Colonic mucosa (tissue), 4 donors: ENCODE data around the gene ETFA. TPM values are rescaled to one million over a fixed set of nuclear protein-coding genes. Genes with fewer than 3 reads are reported as not detected.

ENCODE experiments used
- DNase-seq: peaks from one replicate; pipeline ENCODE4 v3.0.0-alpha.2; 2020
- H3K27ac ChIP-seq: fragments of 200-600 bp; one replicate; pipeline ENCODE4 v1.8.0; 2021
- H3K27me3 ChIP-seq: fragments of 200-600 bp; one replicate; pipeline ENCODE4 v1.8.0; 2021
- H3K36me3 ChIP-seq: fragments of 200-600 bp; one replicate; pipeline ENCODE4 v1.8.0; 2021
- H3K4me1 ChIP-seq: fragments of 200-600 bp; one replicate; pipeline ENCODE4 v1.8.0; 2021; ENCODE audit warnings: mild to moderate bottlenecking
- H3K4me3 ChIP-seq: fragments of 200-600 bp; one replicate; pipeline ENCODE4 v1.8.0; 2021
- H3K9ac ChIP-seq, 2 donors: one replicate each; pipeline ENCODE4 v1.7.0; 2013; ENCODE audit warnings: control low read depth in 2 of 2, low read depth in 2 of 2, low read length in 2 of 2
- H3K9me3 ChIP-seq: fragments of 200-600 bp; one replicate; pipeline ENCODE4 v1.8.0; 2021
- CTCF ChIP-seq: fragments of 200-600 bp; IDR thresholded peaks from one replicate; pipeline ENCODE4 v1.8.0; 2022; ENCODE audit warnings: antibody characterized with exemption, mild to moderate bottlenecking
- intact Hi-C: fragments of 100-400 bp; cut with DNase I; formaldehyde crosslinking; loops from one replicate; pipeline ENCODE4 v1.14.1; 2022
- total RNA-seq, 2 donors: library from RNA; stranded (reverse); fragmentation: NEBNext Ultra II Directional in 1 of 2; extraction: Animal tissue kit (Norgen Biotek cat#: 25700) in 1 of 2; gene quantifications; one replicate each; pipeline ENCODE4 v1.2.1, GENCODE V29; 2021
- donor health status: healthy.
- donor health status: DM: no; HTN: no; CAD: no.
- donor health status: DM: no; HTN: no; CAD: no.

Gene ETFA
- total RNA-seq, 2 donors from 2014 or later, result 300 to 366 TPM

GRCh38 chr15:76345880-76346668, 34.8 kb upstream of the ETFA start:
- no peak for TF ChIP-seq CTCF
- H3K27ac ChIP-seq, result peak overlapping the region; percentile 42
- peaks cover 64% of the 10 kb centered on the region for H3K27me3 ChIP-seq
- H3K4me1 ChIP-seq, result peaks cover 19% of the 10 kb centered on the region
- H3K9ac ChIP-seq, result peak overlapping the region; percentile 78 to 88
- intact Hi-C loops, result no loop called here
- peak; percentile 86 for DNase-seq
- H3K36me3 ChIP-seq, result no peaks in the 10 kb centered on the region
- H3K9me3 ChIP-seq, result no peaks in the 10 kb centered on the region
- H3K4me3 ChIP-seq, result peak overlapping the region; percentile 60

DNA sequence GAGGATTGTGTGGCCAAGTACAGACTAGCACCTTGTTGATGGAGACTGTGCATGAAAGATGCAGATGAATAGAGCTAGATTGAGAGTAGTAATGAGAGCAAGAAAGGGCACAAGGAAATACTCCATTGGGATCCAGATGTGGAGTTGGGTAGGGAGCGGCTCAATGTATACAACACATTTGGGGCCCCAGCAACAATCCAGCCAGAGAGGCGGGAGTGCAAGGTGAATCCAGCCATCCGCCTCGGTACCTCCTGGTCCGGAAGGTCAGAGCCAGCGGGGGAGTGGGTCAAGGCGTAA, 34.3 kb upstream of the ETFA start:
- no peak overlapping the region for H3K4me3 ChIP-seq
- peaks cover 24% of the 10 kb centered on the region for H3K4me1 ChIP-seq

DNA sequence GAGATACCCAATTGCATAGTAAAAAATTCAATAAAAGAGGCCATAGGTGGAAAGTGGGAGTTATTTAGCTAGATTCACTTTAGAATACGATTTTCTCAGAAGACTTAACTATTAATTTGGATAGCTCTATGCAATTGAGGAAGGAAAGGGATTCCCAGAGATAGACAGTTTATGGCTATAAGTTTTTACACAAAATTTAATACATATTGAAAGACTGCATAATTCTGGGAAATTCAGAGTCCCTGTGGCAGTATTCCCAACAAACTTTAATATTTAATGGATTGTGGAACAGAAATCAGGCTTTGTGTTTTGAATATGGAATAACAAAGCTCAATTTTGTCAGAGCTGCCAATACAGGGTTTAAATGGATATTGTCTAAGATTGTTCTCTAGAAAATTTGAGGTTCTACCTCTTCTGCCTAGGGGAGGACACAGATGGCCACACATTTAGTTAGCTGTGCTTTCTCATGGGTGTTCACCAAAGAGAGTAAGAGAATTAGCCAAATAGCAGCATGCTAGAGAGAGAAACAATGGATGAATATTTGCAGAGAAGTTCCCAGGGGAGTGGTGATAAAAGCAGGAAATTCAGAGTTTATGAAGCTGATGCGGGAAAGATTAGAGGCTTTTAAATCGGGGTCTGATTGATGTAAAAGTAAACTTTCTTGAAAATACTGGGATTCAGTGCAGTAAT, 33.8 kb upstream of the ETFA start:
- Histone ChIP-seq H3K4me3 (no peak overlapping the region), H3K36me3 (no peaks in the 10 kb centered on the region), H3K27ac (no peak overlapping the region), H3K9ac (peak overlapping the region in 1 of 2 donors; percentile 78), H3K4me1 (peaks cover 29% of the 10 kb centered on the region), H3K27me3 (peaks cover 74% of the 10 kb centered on the region), H3K9me3 (no peaks in the 10 kb centered on the region)
- intact Hi-C loops, result no loop called here
- no peak for TF ChIP-seq CTCF
- no peak for DNase-seq

More for the DNA sequence above, 34.3 kb upstream of the ETFA start:
- H3K36me3 ChIP-seq, result no peaks in the 10 kb centered on the region
- no peak for TF ChIP-seq CTCF
- no peak for DNase-seq
- no peaks in the 10 kb centered on the region for H3K9me3 ChIP-seq
- peaks cover 69% of the 10 kb centered on the region for H3K27me3 ChIP-seq
- no peak overlapping the region for H3K27ac ChIP-seq
- intact Hi-C loops, result no loop called here
- H3K9ac ChIP-seq, result peak overlapping the region in 1 of 2 donors; percentile 78

- H3K4me1 ChIP-seq, result peaks cover 37% of the 10 kb centered on the region
Measured at GRCh38 chr15:76343313-76343996, 32.2 kb upstream of the ETFA start.

More at GRCh38 chr15:76343313-76343996, 32.2 kb upstream of the ETFA start:
- Histone ChIP-seq H3K36me3 (no peaks in the 10 kb centered on the region), H3K27ac (no peak overlapping the region), H3K9me3 (no peaks in the 10 kb centered on the region), H3K9ac (no peak overlapping the region), H3K4me3 (no peak overlapping the region), H3K27me3 (peaks cover 90% of the 10 kb centered on the region)
- no peak for DNase-seq
- intact Hi-C loops, result no loop called here
- TF ChIP-seq CTCF, result no peak
